Activated T-helper 1 cell treated with anti-CD3 and anti-CD28 coated beads, Interleukin-12 subunit alpha, Interleukin-12 subunit beta, Interleukin-2, Interleukin-4 antibody, amounts not matched to agents 30 ng/mL and 10 ng/mL and 1 ng/mL, durations not matched to agents 14 hours and 24 hours and 36 hours (primary cell): ENCODE results near the gene NBPF11. TPM values are rescaled to one million over a fixed set of nuclear protein-coding genes. Genes with fewer than 3 reads are reported as not detected.
A peak's percentile ranks its signal among the peaks of the same experiment; 100 is the strongest.
"Not testable (repeated sequence)": the region's sequence is repeated elsewhere in the genome, so short reads cannot be mapped to it uniquely, and the experiment has no call there.

Experiments used
- DNase-seq: peaks from one replicate; pipeline ENCODE4 v3.0.0; 2021; ENCODE audit warnings: low spot score
- H3K27ac Mint-ChIP-seq: one replicate; pipeline ENCODE4 v1.8.0; 2021; ENCODE audit warnings: mild to moderate bottlenecking, mixed read lengths
- H3K27me3 Mint-ChIP-seq: one replicate; pipeline ENCODE4 v1.8.0; 2022; ENCODE audit warnings: mild to moderate bottlenecking, moderate library complexity, mixed read lengths; ENCODE audit not compliant: insufficient read depth
- H3K36me3 Mint-ChIP-seq: one replicate; pipeline ENCODE4 v1.8.0; 2021; ENCODE audit warnings: low read depth, mixed read lengths
- H3K4me1 Mint-ChIP-seq: one replicate; pipeline ENCODE4 v1.8.0; 2021; ENCODE audit warnings: low read depth, mixed read lengths
- H3K4me3 Mint-ChIP-seq: one replicate; pipeline ENCODE4 v1.8.0; 2021; ENCODE audit warnings: mild to moderate bottlenecking, moderate library complexity, mixed read lengths
- H3K9me3 Mint-ChIP-seq: one replicate; pipeline ENCODE4 v1.8.0; 2021; ENCODE audit warnings: mixed read lengths
- intact Hi-C: fragments of 100-400 bp; cut with micrococcal nuclease; formaldehyde crosslinking; loops from one replicate; pipeline ENCODE4 v1.15.1; 2024
- total RNA-seq: library from RNA; stranded (reverse); gene quantifications from 2 replicates; pipeline ENCODE4 v1.2.3, GENCODE V29; 2022

Gene NBPF11
- 10.4 and 11.1 TPM in 2 replicates for total RNA-seq

GRCh38 chr1:148151911-148152656, at the start of gene NBPF11:
Gene NBPF11 (minus strand): TSS chr1:148152281. CDS start chr1:148127003, 25,278 bp downstream.
- H3K36me3 Mint-ChIP-seq, H3K27me3 Mint-ChIP-seq, H3K9me3 Mint-ChIP-seq, intact Hi-C loops: not testable (repeated sequence)
- peak within 1 kb of the TSS; percentile 98 for H3K4me3 Mint-ChIP-seq
- DNase-seq = peak; percentile 83
- peaks cover 11% of the 10 kb centered on the region for H3K4me1 Mint-ChIP-seq
- H3K27ac Mint-ChIP-seq = peak within 1 kb of the TSS; percentile 91

- DNase-seq, intact Hi-C loops, H3K27ac Mint-ChIP-seq, H3K36me3 Mint-ChIP-seq, H3K4me3 Mint-ChIP-seq, H3K9me3 Mint-ChIP-seq, H3K27me3 Mint-ChIP-seq, H3K4me1 Mint-ChIP-seq: not testable (repeated sequence)
Measured at GRCh38 chr1:148197396-148197795, 45.3 kb upstream of the NBPF11 start.

GRCh38 chr1:148196949-148197348, 44.9 kb upstream of the NBPF11 start:
- DNase-seq, intact Hi-C loops, H3K4me3 Mint-ChIP-seq, H3K36me3 Mint-ChIP-seq, H3K27me3 Mint-ChIP-seq, H3K4me1 Mint-ChIP-seq, H3K27ac Mint-ChIP-seq, H3K9me3 Mint-ChIP-seq: not testable (repeated sequence)

GRCh38 chr1:148195115-148195514, 43.0 kb upstream of the NBPF11 start:
- intact Hi-C loops, DNase-seq, H3K36me3 Mint-ChIP-seq, H3K9me3 Mint-ChIP-seq, H3K4me3 Mint-ChIP-seq, H3K27me3 Mint-ChIP-seq, H3K27ac Mint-ChIP-seq, H3K4me1 Mint-ChIP-seq: not testable (repeated sequence)

GRCh38 chr1:148188768-148189167, 36.7 kb upstream of the NBPF11 start:
- H3K36me3 Mint-ChIP-seq, intact Hi-C loops, H3K4me1 Mint-ChIP-seq, H3K4me3 Mint-ChIP-seq, H3K27me3 Mint-ChIP-seq, H3K27ac Mint-ChIP-seq, DNase-seq, H3K9me3 Mint-ChIP-seq: not testable (repeated sequence)

- H3K4me1 Mint-ChIP-seq, H3K36me3 Mint-ChIP-seq, H3K27ac Mint-ChIP-seq, H3K4me3 Mint-ChIP-seq, H3K27me3 Mint-ChIP-seq, H3K9me3 Mint-ChIP-seq, intact Hi-C loops, DNase-seq: not testable (repeated sequence)
Measured at GRCh38 chr1:148178682-148179081, 26.6 kb upstream of the NBPF11 start.

GRCh38 chr1:148175414-148175813, 23.3 kb upstream of the NBPF11 start:
- H3K9me3 Mint-ChIP-seq, H3K4me1 Mint-ChIP-seq, H3K27me3 Mint-ChIP-seq, H3K4me3 Mint-ChIP-seq, DNase-seq, intact Hi-C loops, H3K27ac Mint-ChIP-seq, H3K36me3 Mint-ChIP-seq: not testable (repeated sequence)

- H3K27ac Mint-ChIP-seq, intact Hi-C loops, H3K9me3 Mint-ChIP-seq, H3K36me3 Mint-ChIP-seq, H3K4me1 Mint-ChIP-seq, H3K4me3 Mint-ChIP-seq, DNase-seq, H3K27me3 Mint-ChIP-seq: not testable (repeated sequence)
Measured at GRCh38 chr1:148171995-148172394, 19.9 kb upstream of the NBPF11 start.

GRCh38 chr1:148166558-148167492, 14.7 kb upstream of the NBPF11 start:
- H3K4me1 Mint-ChIP-seq = no peaks in the 10 kb centered on the region
- H3K9me3 Mint-ChIP-seq = no peaks in the 10 kb centered on the region
- H3K27me3 Mint-ChIP-seq = peaks cover 17% of the 10 kb centered on the region
- no peak for DNase-seq
- no peaks in the 10 kb centered on the region for H3K36me3 Mint-ChIP-seq
- no peak overlapping the region for H3K27ac Mint-ChIP-seq
- no peak overlapping the region for H3K4me3 Mint-ChIP-seq
- intact Hi-C loops = no loop called here

- intact Hi-C loops = no loop called here
- Mint-ChIP-seq H3K27ac (no peak overlapping the region), H3K36me3 (peaks cover 3% of the 10 kb centered on the region), H3K4me3 (no peak overlapping the region), H3K27me3 (peaks cover 28% of the 10 kb centered on the region), H3K4me1 (peaks cover 5% of the 10 kb centered on the region), H3K9me3 (no peaks in the 10 kb centered on the region)
- DNase-seq = no peak
Measured at GRCh38 chr1:148162363-148162762, 10.3 kb upstream of the NBPF11 start.

GRCh38 chr1:148161053-148161901, 9.2 kb upstream of the NBPF11 start:
- no peaks in the 10 kb centered on the region for H3K9me3 Mint-ChIP-seq
- H3K4me3 Mint-ChIP-seq = no peak overlapping the region
- H3K4me1 Mint-ChIP-seq = peaks cover 5% of the 10 kb centered on the region
- intact Hi-C loops = no loop called here
- H3K36me3 Mint-ChIP-seq = peaks cover 3% of the 10 kb centered on the region
- no peak for DNase-seq
- peaks cover 25% of the 10 kb centered on the region for H3K27me3 Mint-ChIP-seq
- H3K27ac Mint-ChIP-seq = no peak overlapping the region

GRCh38 chr1:148160343-148161052, 8.4 kb upstream of the NBPF11 start:
- Mint-ChIP-seq H3K4me3 (no peak overlapping the region), H3K36me3 (peaks cover 3% of the 10 kb centered on the region), H3K27ac (no peak overlapping the region), H3K27me3 (peaks cover 24% of the 10 kb centered on the region), H3K4me1 (peaks cover 10% of the 10 kb centered on the region), H3K9me3 (no peaks in the 10 kb centered on the region)
- intact Hi-C loops = no loop called here
- no peak for DNase-seq
